B cell (primary cell): Measurements from ENCODE around the gene SAMD4A. TPM values are rescaled to one million over a fixed set of nuclear protein-coding genes. Genes with fewer than 3 reads are reported as not detected.

Experiments used
- ATAC-seq: fragments of 200-7000 bp; cut with Tn5 transposase; one replicate; pipeline ENCODE4 v1.10.0; 2021; ENCODE audit warnings: low read depth, mild to moderate bottlenecking, moderate number of reproducible peaks, moderate library complexity
- CTCF ChIA-PET: fragments of 350-600 bp; sonication (Branson Sonifier 250); formaldehyde crosslinking; loops from one replicate; lab custom pipeline; 2021; ENCODE audit warnings: antibody characterized with exemption, inconsistent platforms; lab: Charles Lee
- POLR2A ChIA-PET: fragments of 350-600 bp; sonication (Branson Sonifier 250); formaldehyde crosslinking; loops from one replicate; lab custom pipeline; 2021; ENCODE audit warnings: antibody characterized with exemption; lab: Charles Lee
- DNase-seq: peaks from one replicate; pipeline ENCODE4 v3.0.0; 2013
- H2AFZ ChIP-seq: 2 replicates; pipeline ENCODE4 v1.6.1; 2012; ENCODE audit warnings: mild to moderate bottlenecking, low read depth, low read length; ENCODE audit not compliant: insufficient read depth, poor library complexity, severe bottlenecking
- H3K27ac ChIP-seq, 2 donors: 1 replicate in 1 of 2; 2 replicates in 1 of 2; pipeline ENCODE4 v1.5.1; 2012 to 2013; ENCODE audit warnings: low read length in 2 of 2, mild to moderate bottlenecking in 2 of 2, moderate library complexity in 1 of 2
- H3K27me3 ChIP-seq, 4 experiments: fragments of 200-600 bp in 1 of 4; sonication (generic) in 1 of 4; replicated peaks in 1 of 4; 1 replicate in 2 of 4; 2 replicates in 2 of 4; pipeline versions ENCODE4 v1.6.1 to v1.7.0; 2013 to 2016; ENCODE audit warnings: low read length in 3 of 4, mild to moderate bottlenecking in 2 of 4, mixed read lengths in 1 of 4, moderate library complexity in 1 of 4; ENCODE audit not compliant: insufficient read depth in 4 of 4, control insufficient read depth in 3 of 4; ENCODE audit errors: control extremely low read depth in 1 of 4
- H3K36me3 ChIP-seq, 2 experiments: replicated peaks in 1 of 2; 1 replicate in 1 of 2; 2 replicates in 1 of 2; pipeline versions ENCODE4 v1.6.1 to v1.7.1; 2013; ENCODE audit warnings: low read length in 1 of 2; ENCODE audit not compliant: insufficient read depth in 2 of 2, control insufficient read depth in 1 of 2; ENCODE audit errors: control extremely low read depth in 1 of 2, extremely low read depth in 1 of 2
- H3K4me1 ChIP-seq, 2 donors: fragments of 200-600 bp in 1 of 2; sonication (generic) in 1 of 2; 1 replicate in 1 of 2; 2 replicates in 1 of 2; pipeline versions ENCODE4 v1.5.1 to v1.6.1; 2013 to 2017; ENCODE audit warnings: low read length in 2 of 2; ENCODE audit not compliant: control insufficient read depth in 2 of 2, insufficient read depth in 2 of 2
- H3K4me2 ChIP-seq: replicated peaks from 2 replicates; pipeline ENCODE3; 2012; ENCODE audit warnings: mild to moderate bottlenecking, low read depth, low read length; ENCODE audit not compliant: poor library complexity, severe bottlenecking
- H3K4me3 ChIP-seq, 5 experiments: fragments of 200-600 bp in 1 of 5; sonication (generic) in 1 of 5; 1 replicate in 3 of 5; 2 replicates in 2 of 5; pipeline versions ENCODE4 v1.5.1 to v1.7.0; 2011 to 2016; ENCODE audit warnings: low read length in 4 of 5, mild to moderate bottlenecking in 4 of 5, low read depth in 2 of 5, control low read depth in 1 of 5, moderate library complexity in 1 of 5; ENCODE audit not compliant: insufficient read depth in 1 of 5; ENCODE audit errors: control extremely low read depth in 1 of 5, extremely low read depth in 1 of 5
- H3K79me2 ChIP-seq: fragments of 200-600 bp; sonication (generic); one replicate; pipeline ENCODE4 v1.6.0; 2016; ENCODE audit warnings: low read length; ENCODE audit not compliant: control insufficient read depth, insufficient read depth
- H3K9ac ChIP-seq: fragments of 200-600 bp; sonication (generic); 2 replicates; pipeline ENCODE4 v1.6.1; 2017; ENCODE audit warnings: mild to moderate bottlenecking, low read length, moderate library complexity
- H3K9me3 ChIP-seq, 3 donors: one replicate each; pipeline versions ENCODE4 v1.6.1 to v1.7.1; 2013; ENCODE audit warnings: low read length in 2 of 3; ENCODE audit not compliant: control insufficient read depth in 2 of 3, insufficient read depth in 1 of 3; ENCODE audit errors: control extremely low read depth in 1 of 3
- H4K20me1 ChIP-seq: 2 replicates; pipeline ENCODE4 v1.6.0; 2012; ENCODE audit warnings: mild to moderate bottlenecking, low read length; ENCODE audit not compliant: insufficient read depth, control insufficient read depth, poor library complexity, severe bottlenecking
- H3K27ac Mint-ChIP-seq: one replicate; pipeline ENCODE4 v1.8.0; 2021; ENCODE audit warnings: mixed read lengths
- H3K27me3 Mint-ChIP-seq: one replicate; pipeline ENCODE4 v1.8.0; 2021; ENCODE audit warnings: mixed read lengths
- H3K4me1 Mint-ChIP-seq: one replicate; pipeline ENCODE4 v1.8.0; 2021; ENCODE audit warnings: mixed read lengths
- H3K4me3 Mint-ChIP-seq: one replicate; pipeline ENCODE4 v1.8.0; 2021; ENCODE audit warnings: mixed read lengths
- H3K9me3 Mint-ChIP-seq: one replicate; pipeline ENCODE4 v1.8.0; 2022; ENCODE audit warnings: mixed read lengths; ENCODE audit not compliant: insufficient read depth
- CTCF ChIP-seq: fragments of 200-600 bp; IDR thresholded peaks from one replicate; pipeline ENCODE4 v1.8.0; 2022; ENCODE audit warnings: antibody characterized with exemption, mild to moderate bottlenecking
- EZH2 ChIP-seq: IDR thresholded peaks from 2 replicates; pipeline ENCODE4 v1.6.1; 2012; ENCODE audit warnings: borderline replicate concordance, low read depth, mild to moderate bottlenecking, moderate library complexity, low read length; ENCODE audit not compliant: insufficient read depth, poor library complexity, severe bottlenecking
- WGBS: methylation state at CpG from one replicate; pipeline ENCODE4 v1.1.5; 2013; ENCODE audit warnings: missing lambda C conversion rate; ENCODE audit not compliant: insufficient coverage; 5-methylcytosine and 5-hydroxymethylcytosine counted together
- intact Hi-C: fragments of 100-400 bp; cut with micrococcal nuclease; formaldehyde crosslinking; loops from one replicate; pipeline ENCODE4 v1.10.0; 2022
- polyA plus RNA-seq: library from polyadenylated mRNA; depleted of rRNA; stranded (reverse); fragments of >200 nt; gene quantifications from 2 replicates; pipeline ENCODE4 v1.2.3, GENCODE V29; 2012
- total RNA-seq, 2 donors: library from RNA; stranded (reverse); fragments of 120-200 nt in 1 of 2; gene quantifications; 1 replicate in 1 of 2; 2 replicates in 1 of 2; pipeline versions ENCODE4 v1.2.3 to v1.2.4, GENCODE V29; 2013 to 2022

SAMD4A gene
- total and polyA plus RNA-seq, 2 donors (not counting 1 experiment from before 2014, with no cell fraction given) = 5.7 to 13.7 TPM

- no peak overlapping the region for H3K4me2 ChIP-seq
- no peaks in the 10 kb centered on the region for H3K36me3 ChIP-seq
- H3K9me3 Mint-ChIP-seq = no peaks in the 10 kb centered on the region
- no peaks in the 10 kb centered on the region for H3K9me3 ChIP-seq
- peaks cover 31% of the 10 kb centered on the region for H3K4me1 Mint-ChIP-seq
- H3K4me3 ChIP-seq = no peak overlapping the region
- no peaks in the 10 kb centered on the region for H3K27me3 ChIP-seq
- peaks cover 27 to 31% of the 10 kb centered on the region in 2 donors for H3K4me1 ChIP-seq
- no peaks in the 10 kb centered on the region for H3K27me3 Mint-ChIP-seq
- H3K27ac ChIP-seq = no peak overlapping the region
- peaks cover 42% of the 10 kb centered on the region for H3K79me2 ChIP-seq
- H4K20me1 ChIP-seq = no peaks in the 10 kb centered on the region
- intact Hi-C loops = no loop called here
- WGBS = no CpG with 5 or more reads among the region's 1 CpG
- H3K4me3 Mint-ChIP-seq = no peak overlapping the region
- TF ChIP-seq EZH2 = no peak
- TF ChIP-seq CTCF = no peak
- DNase-seq = no peak
- no peak overlapping the region for H3K9ac ChIP-seq
- no peak for ATAC-seq
- H2AFZ ChIP-seq = no peak overlapping the region
- POLR2A ChIA-PET = no interaction called here
- H3K27ac Mint-ChIP-seq = no peak overlapping the region
- CTCF ChIA-PET = interaction anchor here (0.9 to 3.3 kb wide), 2 partner anchors 69 to 142 kb away, joined by 3 to 13 read pairs; no protein-coding TSS in a partner anchor
Measured at GRCh38 chr14:54632452-54632851, 65.5 kb downstream of the SAMD4A start.

GRCh38 chr14:54633076-54633475 is 66.1 kb downstream of the SAMD4A start:
- H3K9me3 Mint-ChIP-seq = no peaks in the 10 kb centered on the region
- intact Hi-C loops = no loop called here
- ChIA-PET CTCF (interaction anchor here (3.3 kb wide), 1 partner anchor 69 kb away, joined by 13 read pairs; no protein-coding TSS in a partner anchor), POLR2A (no interaction called here)
- no peak overlapping the region for H3K27ac Mint-ChIP-seq
- H3K79me2 ChIP-seq = peaks cover 42% of the 10 kb centered on the region
- H3K36me3 ChIP-seq = no peaks in the 10 kb centered on the region
- H3K27ac ChIP-seq = no peak overlapping the region
- no peak overlapping the region for H3K4me3 Mint-ChIP-seq
- no peak overlapping the region for H3K4me2 ChIP-seq
- no peaks in the 10 kb centered on the region for H3K27me3 ChIP-seq
- TF ChIP-seq CTCF = no peak
- no peak for TF ChIP-seq EZH2
- ATAC-seq (no peak), DNase-seq (no peak)
- no peak overlapping the region for H2AFZ ChIP-seq
- H3K4me1 Mint-ChIP-seq = peaks cover 25% of the 10 kb centered on the region
- peaks cover 22 to 25% of the 10 kb centered on the region in 2 donors for H3K4me1 ChIP-seq
- H3K27me3 Mint-ChIP-seq = no peaks in the 10 kb centered on the region
- no peak overlapping the region for H3K4me3 ChIP-seq
- no peaks in the 10 kb centered on the region for H3K9me3 ChIP-seq
- no peak overlapping the region for H3K9ac ChIP-seq
- WGBS = 92% methylated on average over 4 of the region's 4 CpGs
- no peaks in the 10 kb centered on the region for H4K20me1 ChIP-seq
